ENCODE results near the gene FBXW4.
A peak's percentile ranks its signal among the peaks of the same experiment; 100 is the strongest.

FBXW4 gene

DNA sequence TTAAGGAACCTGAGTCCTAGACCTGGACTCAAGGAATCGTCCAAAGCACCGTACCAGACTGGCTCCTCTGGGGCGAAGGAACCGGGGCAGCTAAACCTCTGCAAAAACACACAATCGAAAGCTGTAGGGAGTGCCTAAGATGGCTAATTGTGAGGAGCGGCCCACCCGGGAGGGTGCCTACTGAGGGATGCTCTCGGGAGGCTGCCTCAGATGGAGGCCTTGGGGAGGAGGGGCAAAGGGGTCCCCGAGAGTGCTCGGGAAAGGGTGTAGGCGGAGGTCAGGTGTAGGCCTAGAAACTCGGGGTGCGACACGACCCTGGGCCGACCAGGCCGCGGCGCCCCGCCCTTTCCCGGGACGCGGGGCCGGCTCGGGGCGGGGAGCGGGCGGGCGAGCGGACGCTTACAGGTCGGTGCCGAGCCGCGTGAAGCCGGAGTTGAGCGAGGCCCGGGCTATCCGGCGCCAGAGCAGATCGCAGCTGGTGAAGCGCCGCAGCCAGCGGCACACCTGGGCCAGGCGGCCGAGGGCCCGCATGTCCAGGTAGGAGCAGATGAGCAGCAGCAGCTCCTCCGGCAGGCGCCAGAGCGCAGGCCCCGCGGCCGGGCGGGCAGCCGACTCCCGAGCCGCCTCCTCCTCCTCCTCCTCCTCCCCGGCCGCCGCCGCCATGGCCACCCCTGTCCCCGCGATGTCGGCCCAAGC lies 844 bp downstream of the FBXW4 start (continued):
- TF ChIP-seq, protein P1, sequence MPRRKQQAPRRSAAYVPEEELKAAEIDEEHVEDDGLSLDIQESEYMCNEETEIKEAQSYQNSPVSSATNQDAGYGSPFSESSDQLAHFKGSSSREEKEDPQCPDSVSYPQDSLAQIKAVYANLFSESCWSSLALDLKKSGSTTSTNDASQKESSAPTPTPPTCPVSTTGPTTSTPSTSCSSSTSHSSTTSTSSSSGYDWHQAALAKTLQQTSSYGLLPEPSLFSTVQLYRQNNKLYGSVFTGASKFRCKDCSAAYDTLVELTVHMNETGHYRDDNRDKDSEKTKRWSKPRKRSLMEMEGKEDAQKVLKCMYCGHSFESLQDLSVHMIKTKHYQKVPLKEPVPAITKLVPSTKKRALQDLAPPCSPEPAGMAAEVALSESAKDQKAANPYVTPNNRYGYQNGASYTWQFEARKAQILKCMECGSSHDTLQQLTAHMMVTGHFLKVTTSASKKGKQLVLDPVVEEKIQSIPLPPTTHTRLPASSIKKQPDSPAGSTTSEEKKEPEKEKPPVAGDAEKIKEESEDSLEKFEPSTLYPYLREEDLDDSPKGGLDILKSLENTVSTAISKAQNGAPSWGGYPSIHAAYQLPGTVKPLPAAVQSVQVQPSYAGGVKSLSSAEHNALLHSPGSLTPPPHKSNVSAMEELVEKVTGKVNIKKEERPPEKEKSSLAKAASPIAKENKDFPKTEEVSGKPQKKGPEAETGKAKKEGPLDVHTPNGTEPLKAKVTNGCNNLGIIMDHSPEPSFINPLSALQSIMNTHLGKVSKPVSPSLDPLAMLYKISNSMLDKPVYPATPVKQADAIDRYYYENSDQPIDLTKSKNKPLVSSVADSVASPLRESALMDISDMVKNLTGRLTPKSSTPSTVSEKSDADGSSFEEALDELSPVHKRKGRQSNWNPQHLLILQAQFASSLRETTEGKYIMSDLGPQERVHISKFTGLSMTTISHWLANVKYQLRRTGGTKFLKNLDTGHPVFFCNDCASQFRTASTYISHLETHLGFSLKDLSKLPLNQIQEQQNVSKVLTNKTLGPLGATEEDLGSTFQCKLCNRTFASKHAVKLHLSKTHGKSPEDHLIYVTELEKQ (tag by site-specific recombination; IDR thresholded peaks at IDR 0.05; ENCODE audit: borderline replicate concordance) = no peak
- TF ChIP-seq ZNF2 (tag by site-specific recombination; IDR thresholded peaks at IDR 0.05) (peak; percentile 76; the same call in 1 of the 2 replicates), ZFP41 (tag by site-specific recombination; IDR thresholded peaks at IDR 0.05; ENCODE audit: borderline replicate concordance) (0 out of 2 replicates have a peak, but pooled peaks have one; percentile 47), ZNF596 (tag by site-specific recombination; IDR thresholded peaks at IDR 0.05) (peak; percentile 62; the same call in 1 of the 2 replicates), ZNF223 (tag by site-specific recombination; IDR thresholded peaks at IDR 0.05) (no peak), ZNF366 (tag by site-specific recombination; conservative IDR thresholded peaks at IDR 0.05) (no peak), WT1 (tag by site-specific recombination; IDR thresholded peaks at IDR 0.05) (no peak; the same call in 1 of the 2 replicates), ZNF585B (tag by site-specific recombination; IDR thresholded peaks at IDR 0.05) (peak; percentile 23; the same call in 1 of the 2 replicates), ZBTB7A (tag by site-specific recombination; IDR thresholded peaks at IDR 0.05; ENCODE audit: low read depth) (peak; percentile 92), ZFP3 (tag by site-specific recombination; IDR thresholded peaks at IDR 0.05; ENCODE audit: low read depth) (no peak), ZNF623 (tag by site-specific recombination; IDR thresholded peaks at IDR 0.05) (no peak), GLI4 (tag by site-specific recombination; IDR thresholded peaks at IDR 0.05) (no peak), TCF7L2 (IDR thresholded peaks at IDR 0.05; ENCODE audit: borderline replicate concordance, low read depth, low read length) (no peak), BCL6B (tag by site-specific recombination; IDR thresholded peaks at IDR 0.05) (no peak), HOXA7 (CRISPR knock-in tag; IDR thresholded peaks at IDR 0.05; ENCODE audit: borderline replicate concordance) (no peak), ZNF555 (tag by site-specific recombination; conservative IDR thresholded peaks at IDR 0.05) (no peak), ZNF513 (tag by site-specific recombination; IDR thresholded peaks at IDR 0.05) (peak; percentile 79), ZNF792 (tag by site-specific recombination; IDR thresholded peaks at IDR 0.05) (no peak), ZNF654 (tag by site-specific recombination; IDR thresholded peaks at IDR 0.05; ENCODE audit: low read depth) (no peak), ZNF169 (tag by site-specific recombination; IDR thresholded peaks at IDR 0.05) (no peak), REPIN1 (tag by site-specific recombination; IDR thresholded peaks at IDR 0.05; ENCODE audit: low read depth) (no peak), ZNF416 (tag by site-specific recombination; IDR thresholded peaks at IDR 0.05) (no peak), OSR2 (tag by site-specific recombination; IDR thresholded peaks at IDR 0.05) (no peak)
- TF ChIP-seq, protein P2, sequence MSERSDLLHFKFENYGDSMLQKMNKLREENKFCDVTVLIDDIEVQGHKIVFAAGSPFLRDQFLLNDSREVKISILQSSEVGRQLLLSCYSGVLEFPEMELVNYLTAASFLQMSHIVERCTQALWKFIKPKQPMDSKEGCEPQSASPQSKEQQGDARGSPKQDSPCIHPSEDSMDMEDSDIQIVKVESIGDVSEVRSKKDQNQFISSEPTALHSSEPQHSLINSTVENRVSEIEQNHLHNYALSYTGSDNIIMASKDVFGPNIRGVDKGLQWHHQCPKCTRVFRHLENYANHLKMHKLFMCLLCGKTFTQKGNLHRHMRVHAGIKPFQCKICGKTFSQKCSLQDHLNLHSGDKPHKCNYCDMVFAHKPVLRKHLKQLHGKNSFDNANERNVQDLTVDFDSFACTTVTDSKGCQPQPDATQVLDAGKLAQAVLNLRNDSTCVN (tag by site-specific recombination; optimal IDR thresholded peaks at IDR 0.05) = no peak
- TF ChIP-seq, protein P3, sequence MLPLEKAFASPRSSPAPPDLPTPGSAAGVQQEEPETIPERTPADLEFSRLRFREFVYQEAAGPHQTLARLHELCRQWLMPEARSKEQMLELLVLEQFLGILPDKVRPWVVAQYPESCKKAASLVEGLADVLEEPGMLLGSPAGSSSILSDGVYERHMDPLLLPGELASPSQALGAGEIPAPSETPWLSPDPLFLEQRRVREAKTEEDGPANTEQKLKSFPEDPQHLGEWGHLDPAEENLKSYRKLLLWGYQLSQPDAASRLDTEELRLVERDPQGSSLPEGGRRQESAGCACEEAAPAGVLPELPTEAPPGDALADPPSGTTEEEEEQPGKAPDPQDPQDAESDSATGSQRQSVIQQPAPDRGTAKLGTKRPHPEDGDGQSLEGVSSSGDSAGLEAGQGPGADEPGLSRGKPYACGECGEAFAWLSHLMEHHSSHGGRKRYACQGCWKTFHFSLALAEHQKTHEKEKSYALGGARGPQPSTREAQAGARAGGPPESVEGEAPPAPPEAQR (tag by site-specific recombination; IDR thresholded peaks at IDR 0.05) = no peak
- TF ChIP-seq, protein P4, sequence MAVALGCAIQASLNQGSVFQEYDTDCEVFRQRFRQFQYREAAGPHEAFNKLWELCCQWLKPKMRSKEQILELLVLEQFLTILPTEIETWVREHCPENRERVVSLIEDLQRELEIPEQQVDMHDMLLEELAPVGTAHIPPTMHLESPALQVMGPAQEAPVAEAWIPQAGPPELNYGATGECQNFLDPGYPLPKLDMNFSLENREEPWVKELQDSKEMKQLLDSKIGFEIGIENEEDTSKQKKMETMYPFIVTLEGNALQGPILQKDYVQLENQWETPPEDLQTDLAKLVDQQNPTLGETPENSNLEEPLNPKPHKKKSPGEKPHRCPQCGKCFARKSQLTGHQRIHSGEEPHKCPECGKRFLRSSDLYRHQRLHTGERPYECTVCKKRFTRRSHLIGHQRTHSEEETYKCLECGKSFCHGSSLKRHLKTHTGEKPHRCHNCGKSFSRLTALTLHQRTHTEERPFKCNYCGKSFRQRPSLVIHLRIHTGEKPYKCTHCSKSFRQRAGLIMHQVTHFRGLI (tag by site-specific recombination; IDR thresholded peaks at IDR 0.05) = peak; percentile 32; the same call in 1 of the 2 replicates
